WTC11 (cell line): ENCODE data around the gene ATP6V1C2.

ENCODE experiments used
- AFF4 ChIP-seq: sonication (generic); formaldehyde crosslinking; IDR thresholded peaks from 2 replicates; pipeline ENCODE4 v1.8.1; 2023; ENCODE audit warnings: mild to moderate bottlenecking, missing genetic modification reagents, borderline replicate concordance
- CTCF ChIP-seq: fragments of 200-600 bp; IDR thresholded peaks from 2 replicates; pipeline ENCODE4 v1.8.0; 2022; ENCODE audit warnings: antibody characterized with exemption
- E2F1 ChIP-seq: sonication (generic); formaldehyde crosslinking; IDR thresholded peaks from 2 replicates; pipeline ENCODE4 v1.8.0; 2022; ENCODE audit warnings: mild to moderate bottlenecking, missing genetic modification reagents
- E2F4 ChIP-seq: sonication (generic); formaldehyde crosslinking; IDR thresholded peaks from 2 replicates; pipeline ENCODE4 v1.8.1; 2022; ENCODE audit warnings: low read depth, mild to moderate bottlenecking, moderate library complexity, missing genetic modification reagents, borderline replicate concordance
- EMX1 ChIP-seq: fragments of 250-450 bp; sonication (Bioruptor Pico); IDR thresholded peaks from 2 replicates; pipeline ENCODE4 v1.8.0; 2021; ENCODE audit warnings: mild to moderate bottlenecking
- ETV6 ChIP-seq: sonication (generic); formaldehyde crosslinking; IDR thresholded peaks from 2 replicates; pipeline ENCODE4 v1.8.1; 2022; ENCODE audit warnings: mild to moderate bottlenecking, missing genetic modification reagents
- GABPB1 ChIP-seq: sonication (generic); formaldehyde crosslinking; IDR thresholded peaks from 2 replicates; pipeline ENCODE4 v1.8.1; 2023; ENCODE audit warnings: mild to moderate bottlenecking, missing genetic modification reagents
- IRF2 ChIP-seq: sonication (generic); formaldehyde crosslinking; IDR thresholded peaks from 2 replicates; pipeline ENCODE4 v1.8.0; 2022; ENCODE audit warnings: low read depth, missing genetic modification reagents, borderline replicate concordance
- TCF7 ChIP-seq: sonication (generic); formaldehyde crosslinking; IDR thresholded peaks from 2 replicates; pipeline ENCODE4 v1.8.0; 2022; ENCODE audit warnings: mild to moderate bottlenecking, low read depth, missing genetic modification reagents, moderate library complexity
- USF2 ChIP-seq: sonication (generic); formaldehyde crosslinking; IDR thresholded peaks from 2 replicates; pipeline ENCODE4 v1.8.1; 2023; ENCODE audit warnings: mild to moderate bottlenecking, missing genetic modification reagents, moderate library complexity
- ZNF219 ChIP-seq: sonication (generic); formaldehyde crosslinking; IDR thresholded peaks from 2 replicates; pipeline ENCODE4 v1.8.0; 2023; ENCODE audit warnings: missing genetic modification reagents, mild to moderate bottlenecking, borderline replicate concordance
- ZNF671 ChIP-seq: fragments of 250-450 bp; sonication (Bioruptor Pico); IDR thresholded peaks from 2 replicates; pipeline ENCODE4 v1.8.0; 2021; ENCODE audit warnings: mild to moderate bottlenecking

DNA sequence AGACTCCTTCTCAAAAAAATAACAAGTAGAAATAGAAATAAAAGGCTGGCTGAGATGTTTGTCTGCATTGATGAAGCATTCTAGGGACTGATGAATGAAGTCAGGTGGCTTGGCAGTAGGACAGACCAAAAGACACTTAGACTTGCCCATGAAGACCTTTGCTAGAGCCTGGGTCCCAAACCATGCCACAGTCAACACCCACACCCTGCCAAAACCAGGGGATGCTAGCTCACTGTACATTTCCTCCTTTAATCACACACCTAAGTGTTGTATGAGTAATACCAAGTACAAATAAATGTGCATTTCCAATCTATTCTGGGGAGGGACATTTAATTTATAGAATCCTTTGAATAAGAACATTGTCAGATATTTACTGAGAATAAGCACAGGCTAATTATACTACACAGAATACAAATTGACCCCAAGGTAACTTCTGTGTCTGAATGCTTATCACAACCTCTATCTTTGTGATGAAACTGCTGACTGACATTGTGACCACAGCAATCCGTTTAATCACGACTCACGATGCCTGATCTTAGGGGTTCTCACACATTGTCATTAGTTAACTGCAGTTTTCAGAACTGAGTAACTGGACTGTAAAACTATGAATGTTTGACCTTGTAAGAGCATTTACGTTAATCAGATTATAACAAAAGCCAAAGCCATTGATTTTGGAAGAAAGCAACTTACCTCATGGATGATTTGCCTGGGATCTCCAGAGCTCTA lies 21.2 kb upstream of the ATP6V1C2 start:
- TF ChIP-seq CTCF (no peak), ZNF219 (CRISPR knock-in tag) (no peak), E2F4 (CRISPR knock-in tag) (no peak), ZNF671 (no peak), EMX1 (CRISPR knock-in tag) (no peak), GABPB1 (CRISPR knock-in tag) (no peak), TCF7 (no peak), AFF4 (CRISPR knock-in tag) (no peak), ETV6 (no peak), IRF2 (CRISPR knock-in tag) (no peak), E2F1 (CRISPR knock-in tag) (no peak), USF2 (CRISPR knock-in tag) (no peak)
